IgD-negative memory B cell (primary cell): ENCODE data around the gene CEP192. TPM values are rescaled to one million over a fixed set of nuclear protein-coding genes. Genes with fewer than 3 reads are reported as not detected.

Source experiments
- H3K27ac Mint-ChIP-seq, 3 donors: one replicate each; pipeline ENCODE4 v1.8.0; 2020 to 2022; ENCODE audit warnings: mild to moderate bottlenecking in 3 of 3, mixed read lengths in 3 of 3, moderate library complexity in 1 of 3
- H3K27me3 Mint-ChIP-seq: one replicate; pipeline ENCODE4 v1.8.0; 2021; ENCODE audit warnings: mixed read lengths
- H3K36me3 Mint-ChIP-seq: one replicate; pipeline ENCODE4 v1.8.0; 2020; ENCODE audit warnings: mild to moderate bottlenecking, mixed read lengths
- H3K4me1 Mint-ChIP-seq, 3 donors: one replicate each; pipeline ENCODE4 v1.8.0; 2020 to 2022; ENCODE audit warnings: mixed read lengths in 3 of 3, mild to moderate bottlenecking in 1 of 3
- H3K4me3 Mint-ChIP-seq, 4 donors: one replicate each; pipeline ENCODE4 v1.8.0; 2020 to 2022; ENCODE audit warnings: mild to moderate bottlenecking in 4 of 4, mixed read lengths in 4 of 4, moderate library complexity in 3 of 4
- H3K9me3 Mint-ChIP-seq, 3 donors: one replicate each; pipeline ENCODE4 v1.8.0; 2020 to 2021; ENCODE audit warnings: mixed read lengths in 3 of 3, mild to moderate bottlenecking in 1 of 3
- polyA plus RNA-seq: library from polyadenylated mRNA; unstranded; fragments of 300-500 nt; fragmentation: Illumina TruSeq; gene quantifications from one replicate; pipeline ENCODE4 v1.2.3, GENCODE V29; 2021

Gene CEP192
- polyA plus RNA-seq, 1 donor from 2014 or later, result 8.7 TPM

DNA sequence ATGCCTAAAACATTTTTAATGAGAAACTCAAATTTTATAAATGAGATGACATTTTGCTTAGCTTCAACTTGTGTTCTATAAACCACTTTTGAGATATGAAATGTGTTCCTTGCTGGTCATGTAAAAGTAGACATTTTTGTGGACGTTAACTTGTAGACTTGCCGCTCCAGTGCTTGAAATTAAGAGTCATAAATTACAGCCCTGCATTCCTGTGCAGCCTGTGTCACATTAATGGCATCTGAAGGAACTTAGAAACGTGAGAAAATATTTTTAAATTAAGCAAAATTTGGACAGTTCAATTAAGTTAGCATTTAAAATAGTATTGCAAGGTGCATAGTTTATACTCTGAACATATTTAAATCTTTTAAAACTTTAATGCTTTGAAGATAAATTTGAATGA, 129.1 kb downstream of the CEP192 start:
- Mint-ChIP-seq H3K27ac (no peak overlapping the region), H3K36me3 (peaks cover 9% of the 10 kb centered on the region), H3K4me3 (no peak overlapping the region), H3K4me1 (no peaks in the 10 kb centered on the region), H3K9me3 (no peaks in the 10 kb centered on the region), H3K27me3 (no peaks in the 10 kb centered on the region)

DNA sequence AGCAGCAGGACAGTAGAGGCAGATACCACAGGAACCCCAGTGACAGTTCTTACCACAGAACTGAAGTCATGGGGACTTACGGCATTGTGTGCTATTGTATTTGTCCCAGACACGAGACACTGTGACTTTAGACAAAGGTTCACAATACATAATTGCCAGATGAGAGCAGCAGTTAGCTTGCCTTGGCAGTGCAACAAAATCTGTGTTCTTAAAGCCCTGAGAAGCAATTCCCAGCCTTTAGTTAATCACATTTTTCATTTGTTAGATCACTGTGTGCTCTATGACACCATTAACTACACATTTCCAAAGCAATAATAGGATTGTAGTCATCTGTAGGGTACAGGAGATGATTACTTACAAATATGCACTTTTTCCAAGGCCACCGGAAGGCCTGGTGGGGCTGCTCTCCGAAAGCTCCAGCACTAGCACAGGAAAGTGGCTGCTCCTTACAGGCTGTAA, 129.8 kb downstream of the CEP192 start:
- H3K4me3 Mint-ChIP-seq, result no peak overlapping the region
- no peaks in the 10 kb centered on the region for H3K27me3 Mint-ChIP-seq
- H3K27ac Mint-ChIP-seq, result no peak overlapping the region
- H3K4me1 Mint-ChIP-seq, result no peaks in the 10 kb centered on the region
- H3K9me3 Mint-ChIP-seq, result no peaks in the 10 kb centered on the region
- peaks cover 9% of the 10 kb centered on the region for H3K36me3 Mint-ChIP-seq

GRCh38 chr18:13124411-13124810, 133.2 kb downstream of the CEP192 start:
- peaks cover 1% of the 10 kb centered on the region for H3K36me3 Mint-ChIP-seq
- H3K27ac Mint-ChIP-seq, result no peak overlapping the region
- H3K4me3 Mint-ChIP-seq, result no peak overlapping the region
- H3K9me3 Mint-ChIP-seq, result no peaks in the 10 kb centered on the region
- no peaks in the 10 kb centered on the region for H3K27me3 Mint-ChIP-seq
- H3K4me1 Mint-ChIP-seq, result peaks cover 0 to 2% (median 0%) of the 10 kb centered on the region in 3 donors

DNA sequence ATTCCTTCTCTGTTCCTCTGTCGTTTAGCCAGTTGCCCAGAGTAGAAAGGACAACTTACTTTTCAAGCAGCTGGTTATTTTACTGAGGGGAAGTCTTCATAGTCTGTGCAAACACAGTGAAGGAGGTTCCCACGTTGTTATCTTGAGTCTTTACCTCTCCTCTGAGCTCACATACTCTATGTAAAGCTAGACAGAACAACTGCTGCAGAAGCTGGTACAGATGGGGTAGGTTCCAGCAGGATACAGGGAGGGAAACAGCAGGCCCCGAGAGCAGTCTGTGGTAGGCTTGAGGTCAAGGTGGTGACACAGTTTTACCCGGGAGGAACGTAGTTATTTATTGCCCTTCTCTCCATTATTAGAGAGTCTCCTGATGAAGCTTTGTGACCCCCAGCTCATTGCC, 134.0 kb downstream of the CEP192 start:
- Mint-ChIP-seq H3K4me1 (peaks cover 0 to 2% (median 0%) of the 10 kb centered on the region in 3 donors), H3K27ac (peak overlapping the region in 1 of 3 donors; percentile 78), H3K9me3 (no peaks in the 10 kb centered on the region), H3K4me3 (no peak overlapping the region), H3K36me3 (peaks cover 1% of the 10 kb centered on the region), H3K27me3 (no peaks in the 10 kb centered on the region)

DNA sequence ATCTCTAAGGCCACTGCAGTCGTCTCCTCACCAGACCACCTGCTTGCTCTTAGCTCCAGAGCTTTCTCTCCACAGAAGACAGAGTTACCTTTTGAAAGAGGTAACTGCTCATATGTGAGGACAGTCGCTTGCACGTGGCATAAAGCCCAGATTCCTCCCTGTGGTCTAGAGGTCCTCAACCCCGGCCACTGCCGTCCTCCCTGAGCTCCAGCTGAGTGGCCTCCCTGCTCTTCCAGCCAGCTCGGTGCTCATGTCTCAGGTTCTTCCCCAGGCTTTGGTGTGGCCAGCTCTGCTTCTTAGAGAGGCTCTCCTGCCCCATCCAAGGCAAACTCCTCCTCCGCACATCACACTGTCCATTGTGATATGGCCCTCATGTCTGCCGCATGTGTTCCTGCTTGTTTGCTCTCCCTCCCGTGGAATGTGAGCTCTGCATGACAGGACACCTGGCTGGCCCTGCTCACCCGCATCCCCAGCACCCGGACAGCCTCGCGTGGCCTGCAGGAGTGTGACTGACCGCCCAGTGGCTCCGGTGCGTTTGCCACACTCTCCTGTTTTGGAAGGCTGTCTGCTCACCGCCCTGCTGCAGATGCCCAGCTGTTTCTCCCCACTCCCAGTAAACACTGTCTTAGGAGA, 135.9 kb downstream of the CEP192 start:
- H3K36me3 Mint-ChIP-seq, result no peaks in the 10 kb centered on the region
- H3K4me1 Mint-ChIP-seq, result peaks cover 0 to 2% (median 0%) of the 10 kb centered on the region in 3 donors
- H3K27ac Mint-ChIP-seq, result peak overlapping the region in 1 of 3 donors; percentile 51

DNA sequence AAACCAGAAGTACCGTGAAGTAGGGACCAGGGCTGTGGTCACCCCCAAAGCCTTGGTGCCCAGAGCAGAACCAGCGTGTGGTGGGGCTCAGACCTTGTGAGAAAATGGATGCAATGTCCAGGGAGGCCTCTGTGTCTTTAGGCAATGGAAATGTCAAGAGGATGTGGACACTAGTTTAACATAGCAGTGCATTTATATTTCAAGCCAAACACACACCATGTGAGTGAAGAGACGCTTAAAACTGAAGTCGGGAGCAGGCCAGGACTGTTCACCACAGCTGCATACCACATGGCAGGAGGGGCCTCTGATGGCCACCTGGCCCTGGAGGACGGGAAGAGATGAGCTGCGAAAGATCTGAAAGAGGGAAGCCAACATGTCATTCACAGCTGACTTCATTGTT, 140.1 kb downstream of the CEP192 start:
- no peak overlapping the region for H3K27ac Mint-ChIP-seq
- H3K4me3 Mint-ChIP-seq, result peak overlapping the region in 2 of 4 donors; percentile 21 to 30
- H3K4me1 Mint-ChIP-seq, result peaks cover 4% of the 10 kb centered on the region in 3 donors
- peaks cover 0 to 2% (median 0%) of the 10 kb centered on the region in 3 donors for H3K9me3 Mint-ChIP-seq
- no peaks in the 10 kb centered on the region for H3K36me3 Mint-ChIP-seq
- no peaks in the 10 kb centered on the region for H3K27me3 Mint-ChIP-seq

More for the DNA sequence above, 135.9 kb downstream of the CEP192 start:
- Mint-ChIP-seq H3K4me3 (peak overlapping the region in 1 of 4 donors; percentile 67), H3K27me3 (no peaks in the 10 kb centered on the region), H3K9me3 (no peaks in the 10 kb centered on the region)

- H3K9me3 Mint-ChIP-seq, result peaks cover 0 to 4% (median 4%) of the 10 kb centered on the region in 3 donors
- H3K27ac Mint-ChIP-seq, result no peak overlapping the region
- H3K36me3 Mint-ChIP-seq, result peaks cover 2% of the 10 kb centered on the region
- H3K4me1 Mint-ChIP-seq, result peaks cover 8 to 16% (median 11%) of the 10 kb centered on the region in 3 donors
- peaks cover 2% of the 10 kb centered on the region for H3K27me3 Mint-ChIP-seq
- H3K4me3 Mint-ChIP-seq, result peak overlapping the region in 1 of 4 donors; percentile 82
These were observed 143.6 kb downstream of the CEP192 start for GRCh38 chr18:13134551-13135401.

DNA sequence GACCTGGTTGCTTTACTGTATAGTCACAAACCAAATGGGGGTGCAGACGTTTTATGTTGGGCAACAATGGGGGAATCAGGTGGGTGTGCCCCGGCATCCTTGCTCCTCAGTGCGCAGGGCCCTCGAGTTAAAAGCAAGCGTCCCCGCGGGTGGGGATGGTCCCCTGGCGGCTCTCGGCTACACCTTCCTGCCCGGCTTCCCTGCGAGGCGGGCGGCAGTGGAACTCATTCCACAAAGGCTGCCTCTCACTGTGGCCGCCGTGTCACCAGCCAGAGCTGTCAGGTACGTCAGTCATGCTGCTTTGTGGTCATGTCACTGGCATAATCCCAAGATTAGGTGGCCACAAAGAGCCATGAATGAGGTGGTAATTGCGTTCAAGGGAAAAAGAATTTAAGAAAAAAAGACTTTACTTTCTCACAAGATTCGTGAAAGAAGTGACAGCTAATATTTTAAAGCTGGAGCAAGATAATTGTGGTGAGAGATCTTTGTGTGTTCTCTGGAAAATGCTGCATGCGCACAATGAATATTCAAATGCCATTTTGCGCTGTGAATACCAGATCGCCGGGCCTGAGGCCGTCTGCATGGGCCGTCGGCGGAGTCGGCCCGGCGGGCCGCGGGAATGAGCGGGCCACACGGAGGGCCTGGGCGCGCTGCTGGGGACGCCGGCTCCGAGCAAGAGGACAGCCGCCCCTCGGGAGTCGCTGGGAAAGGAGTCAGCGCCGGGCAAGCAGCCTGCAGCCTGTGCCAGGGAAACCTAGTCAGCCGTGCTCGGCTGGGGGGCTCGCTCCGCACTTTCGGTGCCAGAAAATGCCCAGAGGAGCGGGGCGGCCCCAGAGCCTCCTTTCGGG, 145.1 kb downstream of the CEP192 start:
- Mint-ChIP-seq H3K4me1 (peaks cover 8 to 16% (median 11%) of the 10 kb centered on the region in 3 donors), H3K27me3 (peaks cover 2% of the 10 kb centered on the region), H3K36me3 (peaks cover 2% of the 10 kb centered on the region), H3K9me3 (peaks cover 0 to 4% (median 4%) of the 10 kb centered on the region in 3 donors), H3K27ac (peak overlapping the region in 2 of 3 donors; percentile 13 to 64), H3K4me3 (peak overlapping the region; percentile 82 to 97 (median 92))

GRCh38 chr18:13136904-13137669, 145.9 kb downstream of the CEP192 start:
- Mint-ChIP-seq H3K27ac (peak overlapping the region; percentile 81 to 99 (median 96)), H3K4me3 (peak overlapping the region; percentile 92 to 97 (median 96)), H3K36me3 (peaks cover 2% of the 10 kb centered on the region), H3K27me3 (peaks cover 2% of the 10 kb centered on the region), H3K4me1 (peaks cover 8 to 16% (median 11%) of the 10 kb centered on the region in 3 donors), H3K9me3 (peaks cover 0 to 4% (median 4%) of the 10 kb centered on the region in 3 donors)

GRCh38 chr18:13137670-13138419, 146.7 kb downstream of the CEP192 start:
- Mint-ChIP-seq H3K4me1 (peaks cover 8 to 16% (median 11%) of the 10 kb centered on the region in 3 donors), H3K27me3 (peaks cover 2% of the 10 kb centered on the region), H3K4me3 (peak overlapping the region; percentile 92 to 97 (median 96)), H3K9me3 (peaks cover 0 to 6% (median 4%) of the 10 kb centered on the region in 3 donors), H3K27ac (peak overlapping the region; percentile 81 to 99 (median 96)), H3K36me3 (peaks cover 2% of the 10 kb centered on the region)

DNA sequence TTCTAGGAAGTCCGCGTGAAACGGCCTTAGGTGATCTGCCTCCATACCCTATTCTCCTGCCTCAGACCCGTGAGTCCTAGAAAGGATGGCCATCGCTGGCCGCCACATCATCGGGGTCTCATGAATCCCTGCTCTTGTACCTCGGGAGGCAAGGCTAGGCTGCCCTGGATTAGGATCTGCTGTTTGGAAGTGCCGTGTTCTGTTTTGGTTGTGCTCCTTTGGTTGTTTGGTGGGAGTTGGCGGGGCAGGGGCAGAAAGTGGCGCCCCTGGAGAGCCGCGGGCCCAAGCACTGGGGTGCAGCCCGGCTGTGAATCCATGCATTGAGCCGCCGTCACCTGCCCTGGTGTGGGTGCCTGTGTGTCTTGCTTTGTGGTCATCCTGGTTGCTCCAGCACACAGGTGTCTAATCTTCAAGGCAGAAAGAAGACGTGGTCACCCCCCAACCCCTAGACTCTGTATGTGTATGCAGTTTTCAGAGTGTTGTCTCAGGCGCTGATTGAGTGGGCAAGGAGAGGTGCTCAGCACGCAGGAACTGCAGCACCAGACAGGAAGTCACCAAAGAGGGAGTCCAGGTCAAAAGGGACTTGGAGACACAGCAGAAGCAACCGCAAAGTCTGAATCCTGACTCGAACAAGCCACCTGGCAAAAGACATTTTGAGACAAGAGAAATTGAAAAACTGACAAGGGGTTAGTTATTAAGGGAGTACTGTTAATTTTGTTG, 147.4 kb downstream of the CEP192 start:
- Mint-ChIP-seq H3K9me3 (peaks cover 1 to 10% (median 9%) of the 10 kb centered on the region in 3 donors), H3K27ac (peak overlapping the region; percentile 81 to 99 (median 96)), H3K4me3 (peak overlapping the region; percentile 70 to 97 (median 94)), H3K27me3 (peaks cover 2% of the 10 kb centered on the region), H3K4me1 (peaks cover 8 to 16% (median 11%) of the 10 kb centered on the region in 3 donors), H3K36me3 (peaks cover 4% of the 10 kb centered on the region)

GRCh38 chr18:13139885-13140450, 148.8 kb downstream of the CEP192 start:
- no peak overlapping the region for H3K27ac Mint-ChIP-seq
- no peak overlapping the region for H3K4me3 Mint-ChIP-seq
- H3K4me1 Mint-ChIP-seq, result peaks cover 8 to 16% (median 11%) of the 10 kb centered on the region in 3 donors
- H3K27me3 Mint-ChIP-seq, result peaks cover 2% of the 10 kb centered on the region
- peaks cover 5% of the 10 kb centered on the region for H3K36me3 Mint-ChIP-seq
- peaks cover 2 to 14% (median 10%) of the 10 kb centered on the region in 3 donors for H3K9me3 Mint-ChIP-seq
